HG03565 (cell line): ENCODE data around the gene SSBP4.

Experiments used
- ATAC-seq: cut with Tn5 transposase; IDR thresholded peaks from one replicate; pipeline ENCODE4 v1.9.1; 2021; ENCODE audit warnings: mild to moderate bottlenecking, moderate library complexity; ENCODE audit not compliant: unreplicated experiment

Gene SSBP4

DNA sequence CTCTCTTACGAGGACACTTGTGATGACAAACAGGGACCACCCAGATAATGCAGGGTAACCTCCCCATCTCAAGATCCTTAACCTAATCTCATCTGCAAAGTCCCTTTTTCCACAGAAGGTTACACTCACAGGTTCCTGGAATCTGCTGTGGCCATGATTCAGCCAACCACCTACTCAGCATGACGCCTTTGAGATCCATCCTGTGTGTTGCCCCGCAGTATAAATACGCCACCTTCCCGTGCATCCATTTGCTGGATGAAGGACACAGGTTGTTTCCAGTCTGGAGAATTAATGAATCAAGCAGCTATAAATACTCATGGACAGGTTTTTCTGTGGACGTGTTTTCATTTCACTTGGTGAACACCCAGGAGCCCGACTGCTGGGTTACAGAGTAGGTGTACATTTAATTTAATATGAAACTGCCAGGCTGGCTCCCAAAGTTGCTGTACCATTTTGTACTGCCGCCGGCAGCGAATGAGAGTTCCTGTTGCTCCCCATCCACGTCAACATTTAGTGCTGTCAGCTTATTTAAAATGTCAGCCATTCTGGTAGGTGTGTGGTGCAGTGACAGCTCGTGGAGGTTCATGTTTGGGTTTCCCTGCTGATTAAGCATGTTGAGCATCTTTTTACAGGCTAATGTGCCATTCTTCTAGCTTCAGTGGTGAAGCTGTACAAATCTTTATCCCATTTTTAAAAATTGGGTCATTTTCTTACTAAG, 62.5 kb downstream of the SSBP4 start:
- no peak for ATAC-seq

DNA sequence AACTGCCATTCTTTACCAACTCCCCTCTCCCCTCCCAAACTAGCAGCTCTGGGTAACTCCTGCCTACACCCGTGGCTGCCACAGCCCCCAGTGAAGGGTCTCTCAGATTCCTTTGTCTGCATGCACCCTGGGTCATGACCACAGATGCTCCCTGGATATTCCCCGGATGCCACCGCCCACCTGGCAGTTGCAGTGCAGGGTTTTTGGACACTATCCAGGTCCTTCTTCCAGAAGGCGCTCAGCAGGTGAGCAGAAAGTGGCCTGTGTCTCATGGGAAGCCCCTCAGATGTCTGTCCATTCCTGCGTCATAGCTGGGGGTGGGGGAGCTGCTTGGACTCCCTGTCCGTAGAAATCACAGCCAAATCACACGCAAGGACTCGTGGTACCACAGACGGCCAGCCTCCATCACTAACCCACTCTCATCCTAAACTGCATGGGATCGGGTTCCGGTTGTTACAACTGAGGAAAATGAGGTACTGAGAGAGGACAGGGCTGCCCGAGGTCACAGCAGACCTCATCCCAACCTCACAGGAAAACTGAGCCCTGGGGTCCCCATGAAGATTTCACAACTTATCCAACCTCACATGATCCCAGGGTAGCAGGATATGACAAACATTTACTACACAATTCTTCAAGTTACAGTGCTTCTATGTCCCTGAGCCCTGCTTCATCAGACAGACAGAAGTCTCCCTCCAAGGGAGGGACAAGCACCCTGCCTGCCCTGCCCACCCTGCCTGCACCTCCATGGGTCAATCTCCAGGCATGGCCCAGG, 64.1 kb downstream of the SSBP4 start:
- no peak for ATAC-seq
